Breast epithelium (tissue), 4 donors: ENCODE results near the gene OR14I1. TPM values are rescaled to one million over a fixed set of nuclear protein-coding genes. Genes with fewer than 3 reads are reported as not detected.
"Not testable (repeated sequence)": the region's sequence is repeated elsewhere in the genome, so short reads cannot be mapped to it uniquely, and the experiment has no call there.

ENCODE experiments used
- DNase-seq, 2 donors: peaks; one replicate each; pipeline ENCODE4 v3.0.0-alpha.2; 2019; ENCODE audit warnings: low spot score in 2 of 2
- H3K27ac ChIP-seq, 2 donors: fragments of 200-600 bp; sonication (generic) in 1 of 2; one replicate each; pipeline ENCODE4 v1.5.1; 2016 to 2019; ENCODE audit warnings: mild to moderate bottlenecking in 1 of 2
- H3K27me3 ChIP-seq, 2 donors: fragments of 200-600 bp; sonication (generic) in 1 of 2; one replicate each; pipeline versions ENCODE4 v1.5.1 to v1.6.0; 2017 to 2019; ENCODE audit warnings: control low read depth in 1 of 2, mild to moderate bottlenecking in 1 of 2
- H3K36me3 ChIP-seq: fragments of 200-600 bp; one replicate; pipeline ENCODE4 v1.5.1; 2019
- H3K4me1 ChIP-seq, 2 donors: fragments of 200-600 bp; sonication (generic); one replicate each; pipeline ENCODE4 v1.5.1; 2016 to 2019; ENCODE audit warnings: control low read depth in 1 of 2
- H3K4me3 ChIP-seq, 3 donors: fragments of 200-600 bp; sonication (generic); 1 replicate in 2 of 3; 2 replicates in 1 of 3; pipeline ENCODE4 v1.5.1; 2016 to 2019; ENCODE audit warnings: mild to moderate bottlenecking in 3 of 3, moderate library complexity in 2 of 3
- H3K9me3 ChIP-seq, 2 donors: fragments of 200-600 bp; sonication (generic) in 1 of 2; one replicate each; pipeline ENCODE4 v1.5.1; 2016 to 2019; ENCODE audit warnings: control low read depth in 1 of 2
- CTCF ChIP-seq, 3 donors: fragments of 450-650 bp; IDR thresholded peaks; one replicate each; pipeline ENCODE4 v1.5.1; 2016 to 2017; ENCODE audit warnings: antibody characterized with exemption in 3 of 3, mild to moderate bottlenecking in 3 of 3, moderate library complexity in 3 of 3
- POLR2A ChIP-seq: fragments of 450-650 bp; IDR thresholded peaks from one replicate; pipeline ENCODE4 v1.6.1; 2016; ENCODE audit warnings: antibody characterized with exemption, mild to moderate bottlenecking, moderate library complexity
- POLR2AphosphoS5 ChIP-seq, 3 donors: sonication (generic); formaldehyde crosslinking; IDR thresholded peaks; one replicate each; pipeline ENCODE4 v1.6.1; 2017; ENCODE audit warnings: antibody characterized with exemption in 3 of 3
- intact Hi-C: fragments of 100-400 bp; cut with DNase I; formaldehyde crosslinking; loops from one replicate; pipeline ENCODE4 v1.15.1; 2023; ENCODE audit warnings: low total_unique reads
- total RNA-seq, 3 donors: library from RNA; depleted of rRNA; stranded (reverse); fragments of >200 nt; gene quantifications; one replicate each; pipeline ENCODE4 v1.1.0, GENCODE V29; 2016

Gene OR14I1
- total RNA-seq, 3 donors from 2014 or later = not detected

- H3K4me1 ChIP-seq = no peaks in the 10 kb centered on the region
- H3K36me3 ChIP-seq = no peaks in the 10 kb centered on the region
Observed at GRCh38 chr1:248691567-248692155, 10.9 kb downstream of the OR14I1 start.

GRCh38 chr1:248688527-248689298 lies 13.9 kb downstream of the OR14I1 start:
- Histone ChIP-seq H3K4me1 (no peaks in the 10 kb centered on the region), H3K9me3 (peaks cover 8 to 15% of the 10 kb centered on the region in 2 donors), H3K4me3 (no peak overlapping the region), H3K36me3 (no peaks in the 10 kb centered on the region), H3K27ac (no peak overlapping the region), H3K27me3 (no peaks in the 10 kb centered on the region)
- intact Hi-C loops = no loop called here
- no peak for DNase-seq
- TF ChIP-seq CTCF (IDR thresholded peaks at IDR 0.05) (no peak), POLR2AphosphoS5 (IDR thresholded peaks at IDR 0.05) (no peak), POLR2A (no peak)

More at GRCh38 chr1:248691567-248692155, 10.9 kb downstream of the OR14I1 start:
- H3K27me3 ChIP-seq = no peaks in the 10 kb centered on the region
- H3K9me3 ChIP-seq = peaks cover 8 to 15% of the 10 kb centered on the region in 2 donors
- intact Hi-C loops = no loop called here
- H3K4me3 ChIP-seq = no peak overlapping the region
- H3K27ac ChIP-seq = no peak overlapping the region
- TF ChIP-seq POLR2A (no peak), POLR2AphosphoS5 (IDR thresholded peaks at IDR 0.05) (no peak), CTCF (IDR thresholded peaks at IDR 0.05) (no peak)
- no peak for DNase-seq

- DNase-seq = no peak
- H3K27me3 ChIP-seq = no peaks in the 10 kb centered on the region
- peaks cover 4 to 12% of the 10 kb centered on the region in 2 donors for H3K9me3 ChIP-seq
- H3K36me3 ChIP-seq = no peaks in the 10 kb centered on the region
- no peak overlapping the region for H3K27ac ChIP-seq
- TF ChIP-seq CTCF (IDR thresholded peaks at IDR 0.05) (no peak), POLR2A (no peak), POLR2AphosphoS5 (IDR thresholded peaks at IDR 0.05) (no peak)
- no peaks in the 10 kb centered on the region for H3K4me1 ChIP-seq
- intact Hi-C loops = no loop called here
- no peak overlapping the region for H3K4me3 ChIP-seq
Observed at GRCh38 chr1:248686815-248687214, 15.8 kb downstream of the OR14I1 start.

GRCh38 chr1:248681651-248682050 lies 20.9 kb downstream of the OR14I1 start:
- Histone ChIP-seq H3K9me3 (no peaks in the 10 kb centered on the region), H3K4me1 (no peaks in the 10 kb centered on the region), H3K27me3 (no peaks in the 10 kb centered on the region), H3K4me3 (no peak overlapping the region), H3K27ac (no peak overlapping the region), H3K36me3 (no peaks in the 10 kb centered on the region)
- no peak for TF ChIP-seq POLR2A
- no peak for TF ChIP-seq CTCF (IDR thresholded peaks at IDR 0.05)
- no peak for TF ChIP-seq POLR2AphosphoS5 (IDR thresholded peaks at IDR 0.05)
- no peak for DNase-seq
- intact Hi-C loops = no loop called here

- Histone ChIP-seq H3K36me3 (no peaks in the 10 kb centered on the region), H3K9me3 (peaks cover 0 to 10% of the 10 kb centered on the region in 2 donors), H3K4me3 (no peak overlapping the region), H3K27me3 (no peaks in the 10 kb centered on the region), H3K27ac (no peak overlapping the region), H3K4me1 (no peaks in the 10 kb centered on the region)
- TF ChIP-seq POLR2A (no peak), POLR2AphosphoS5 (IDR thresholded peaks at IDR 0.05) (no peak), CTCF (IDR thresholded peaks at IDR 0.05) (no peak)
- intact Hi-C loops = no loop called here
- no peak for DNase-seq
Observed at GRCh38 chr1:248670003-248670402, 32.6 kb downstream of the OR14I1 start.

GRCh38 chr1:248663453-248664328 lies 38.9 kb downstream of the OR14I1 start:
- H3K36me3 ChIP-seq, H3K4me1 ChIP-seq, intact Hi-C loops, H3K27ac ChIP-seq, DNase-seq, H3K4me3 ChIP-seq, H3K9me3 ChIP-seq, H3K27me3 ChIP-seq: not testable (repeated sequence)

GRCh38 chr1:248656797-248657196 lies 45.8 kb downstream of the OR14I1 start:
- H3K27me3 ChIP-seq, H3K4me1 ChIP-seq, H3K4me3 ChIP-seq, intact Hi-C loops, H3K9me3 ChIP-seq, DNase-seq, H3K27ac ChIP-seq, H3K36me3 ChIP-seq: not testable (repeated sequence)
